HUDEP-2 (cell line): Measurements from ENCODE around the gene ASIC3.

Source experiments
- DNase-seq, 76 experiments: peaks; one replicate each; lab custom pipeline; 2025; ENCODE audit not compliant: unreplicated experiment in 76 of 76; lab: John Stamatoyannopoulos, UW

Gene ASIC3

DNA sequence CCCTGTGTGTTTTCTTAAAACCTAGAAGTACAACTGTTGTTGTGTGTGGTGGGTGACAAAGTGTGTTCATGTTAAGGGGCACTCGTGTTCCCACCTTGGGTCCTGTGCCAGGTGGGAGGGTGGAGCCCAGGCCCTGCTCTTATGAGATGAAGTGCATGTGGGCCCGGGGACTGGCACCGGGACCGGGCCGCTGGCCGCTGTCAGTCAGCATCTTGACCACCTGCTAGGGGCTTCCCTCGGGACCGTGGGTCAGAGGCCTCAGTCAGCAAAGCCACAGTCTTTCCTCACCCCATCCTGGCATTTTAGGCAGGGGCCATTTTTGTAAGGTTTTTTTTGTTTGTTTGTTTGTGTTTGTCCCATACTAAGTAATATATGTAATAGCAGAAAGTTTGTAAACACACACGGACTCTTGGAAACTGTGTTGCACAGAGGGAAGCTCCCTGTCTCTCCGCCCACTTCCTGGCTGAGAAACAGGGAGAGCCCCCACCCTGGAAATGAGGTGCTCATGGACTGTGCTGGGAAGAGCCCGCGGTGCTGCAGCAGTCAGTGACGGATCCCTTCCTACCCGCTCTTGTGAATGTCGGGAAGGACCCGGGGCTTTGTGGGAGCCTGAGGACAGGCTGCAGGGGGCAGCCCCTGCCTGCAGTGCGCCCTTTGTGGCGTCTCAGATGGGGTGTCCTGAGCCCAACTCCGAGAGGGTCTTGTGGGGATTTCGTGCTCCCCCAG lies 51.3 kb downstream of the ASIC3 start:
- no peak for DNase-seq

DNA sequence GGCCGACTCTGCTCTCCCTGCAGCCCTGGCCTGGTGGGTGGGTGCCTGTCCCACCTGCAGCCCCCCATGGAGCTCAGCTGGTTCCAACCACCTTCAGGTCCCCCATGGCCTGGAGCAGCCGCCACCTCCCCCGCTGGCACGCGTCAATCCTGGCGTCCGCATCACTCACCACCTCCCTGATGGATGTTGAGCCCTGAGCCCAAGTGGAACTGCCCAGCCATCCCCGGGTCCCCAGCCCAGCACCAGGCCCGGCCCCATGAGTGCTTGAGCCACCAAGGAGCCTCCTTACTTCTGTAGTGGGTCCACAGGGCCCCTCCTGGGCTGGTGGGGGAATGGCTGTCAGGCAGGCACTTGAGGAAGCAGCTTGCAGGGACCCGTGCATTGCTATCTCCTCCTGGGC lies 52.6 kb downstream of the ASIC3 start:
- no peak for DNase-seq

GRCh38 chr7:151101621-151102396 lies 53.5 kb downstream of the ASIC3 start:
- DNase-seq = no peak
